ENCODE measurements around the gene WDR33. TPM values are rescaled to one million over a fixed set of nuclear protein-coding genes. Genes with fewer than 3 reads are reported as not detected.

Gene WDR33
- total and polyA plus RNA-seq, 2 donors (not counting 3 experiments of a cell fraction or from before 2014, with no cell fraction given) = 16.4 to 52.5 TPM

- no peak overlapping the region for H3K4me3 ChIP-seq (replicated peaks in 1 of 3; ENCODE audit: insufficient read depth in 1 of 3, low read depth in 1 of 3, low read length in 3 of 3)
- H3K4me2 ChIP-seq (ENCODE audit: insufficient read depth, low read length) = no peak overlapping the region
- H3K27ac ChIP-seq (ENCODE audit: insufficient read depth, low read depth, low read length) = no peak overlapping the region
- no TSS peak for BruUV-seq (replicated peaks)
- CTCF ChIA-PET = interaction anchor here (0.6 kb wide), 1 partner anchor 175 kb away, joined by 3 read pairs; no protein-coding TSS in a partner anchor
- no peaks in the 10 kb centered on the region for H4K20me1 ChIP-seq (replicated peaks; ENCODE audit: control insufficient read depth, extremely low read depth, insufficient read depth, low read length)
- dilution Hi-C loops (cut with MboI; ENCODE audit: extremely low pct_ligation_motif_present, low sequenced_read_pairs) (no loop called here), intact Hi-C loops (cut with micrococcal nuclease) (no loop called here)
- DNase-seq (ENCODE audit: low read depth, low spot score) (no peak), FAIRE-seq (no peak)
- H3K4me1 ChIP-seq (ENCODE audit: control insufficient read depth, extremely low read depth, insufficient read depth, low read length) = no peaks in the 10 kb centered on the region
- H3K79me2 ChIP-seq (ENCODE audit: control insufficient read depth, insufficient read depth, low read length) = no peaks in the 10 kb centered on the region
- TF ChIP-seq JUN (IDR thresholded peaks at IDR 0.05; ENCODE audit: borderline replicate concordance, insufficient read depth, insufficient read length, low read depth) (no peak), MYC (IDR thresholded peaks at IDR 0.05; ENCODE audit: low read depth, low read length) (no peak), POLR2A (IDR thresholded peaks at IDR 0.05; ENCODE audit: low read depth, low read length) (no peak), CTCF (IDR thresholded peaks at IDR 0.05; ENCODE audit: extremely low read depth in 1 of 2, insufficient read depth in 1 of 2, low read depth in 1 of 2, low read length in 2 of 2) (no peak), MAX (IDR thresholded peaks at IDR 0.05; ENCODE audit: insufficient read depth, insufficient read length) (no peak), EZH2 (IDR thresholded peaks at IDR 0.05; ENCODE audit: borderline replicate concordance, low read depth, low read length, severe bottlenecking) (no peak)
- H2AFZ ChIP-seq (ENCODE audit: low read depth, low read length) = no peak overlapping the region
- no peaks in the 10 kb centered on the region for H3K9me1 ChIP-seq (replicated peaks; ENCODE audit: control insufficient read depth, extremely low read depth, insufficient read depth, low read length)
- H3K27me3 ChIP-seq (ENCODE audit: control insufficient read depth in 2 of 2, insufficient read depth in 2 of 2, low read length in 2 of 2) = peaks cover 0 to 1% of the 10 kb centered on the region in 2 experiments
- no peaks in the 10 kb centered on the region for H3K36me3 ChIP-seq (ENCODE audit: control insufficient read depth in 2 of 2, extremely low read depth in 1 of 2, insufficient read depth in 2 of 2, low read length in 2 of 2)
- POLR2A ChIA-PET = no interaction called here
- no peak overlapping the region for H3K9ac ChIP-seq (replicated peaks; ENCODE audit: extremely low read depth, insufficient read depth, low read length)
- H3K9me3 ChIP-seq (replicated peaks; ENCODE audit: control insufficient read depth, insufficient read depth, low read length) = no peaks in the 10 kb centered on the region
Observed at GRCh38 chr2:127834951-127835350, 24.0 kb upstream of the WDR33 start.

- TF ChIP-seq CTCF (IDR thresholded peaks at IDR 0.05; ENCODE audit: extremely low read depth in 1 of 2, insufficient read depth in 1 of 2, low read depth in 1 of 2, low read length in 2 of 2) (no peak), MAX (IDR thresholded peaks at IDR 0.05; ENCODE audit: insufficient read depth, insufficient read length) (no peak), GATA2 (IDR thresholded peaks at IDR 0.05; ENCODE audit: insufficient read depth, insufficient read length, low read depth, low read length) (no peak), JUN (IDR thresholded peaks at IDR 0.05; ENCODE audit: borderline replicate concordance, insufficient read depth, insufficient read length, low read depth) (no peak), MYC (IDR thresholded peaks at IDR 0.05; ENCODE audit: low read depth, low read length) (no peak), POLR2AphosphoS5 (IDR thresholded peaks at IDR 0.05; ENCODE audit: insufficient read depth, low read depth, low read length) (no peak), EZH2 (IDR thresholded peaks at IDR 0.05; ENCODE audit: borderline replicate concordance, low read depth, low read length, severe bottlenecking) (no peak), POLR2A (IDR thresholded peaks at IDR 0.05; ENCODE audit: low read depth, low read length) (no peak), FOS (IDR thresholded peaks at IDR 0.05; ENCODE audit: borderline replicate concordance, insufficient read depth, low read length) (no peak)
- intact Hi-C loops (cut with micrococcal nuclease) (no loop called here), dilution Hi-C loops (cut with MboI; ENCODE audit: extremely low pct_ligation_motif_present, low sequenced_read_pairs) (no loop called here)
- Histone ChIP-seq H3K36me3 (ENCODE audit: control insufficient read depth in 2 of 2, extremely low read depth in 1 of 2, insufficient read depth in 2 of 2, low read length in 2 of 2) (no peaks in the 10 kb centered on the region), H3K79me2 (ENCODE audit: control insufficient read depth, insufficient read depth, low read length) (no peaks in the 10 kb centered on the region), H3K9me1 (replicated peaks; ENCODE audit: control insufficient read depth, extremely low read depth, insufficient read depth, low read length) (no peaks in the 10 kb centered on the region), H3K4me2 (ENCODE audit: insufficient read depth, low read length) (no peak overlapping the region), H2AFZ (ENCODE audit: low read depth, low read length) (no peak overlapping the region), H4K20me1 (replicated peaks; ENCODE audit: control insufficient read depth, extremely low read depth, insufficient read depth, low read length) (no peaks in the 10 kb centered on the region), H3K9ac (replicated peaks; ENCODE audit: extremely low read depth, insufficient read depth, low read length) (no peak overlapping the region), H3K27me3 (ENCODE audit: control insufficient read depth in 2 of 2, insufficient read depth in 2 of 2, low read length in 2 of 2) (peaks cover 0 to 1% of the 10 kb centered on the region in 2 experiments), H3K4me3 (replicated peaks in 1 of 3; ENCODE audit: insufficient read depth in 1 of 3, low read depth in 1 of 3, low read length in 3 of 3) (no peak overlapping the region), H3K9me3 (replicated peaks; ENCODE audit: control insufficient read depth, insufficient read depth, low read length) (no peaks in the 10 kb centered on the region), H3K27ac (ENCODE audit: insufficient read depth, low read depth, low read length) (no peak overlapping the region), H3K4me1 (ENCODE audit: control insufficient read depth, extremely low read depth, insufficient read depth, low read length) (no peaks in the 10 kb centered on the region)
- POLR2A ChIA-PET = no interaction called here
- no peak for FAIRE-seq
- CTCF ChIA-PET = no interaction called here
- DNase-seq (ENCODE audit: low read depth, low spot score) = no peak
- BruUV-seq (replicated peaks) = no TSS peak
Observed at GRCh38 chr2:127829845-127830246, 18.9 kb upstream of the WDR33 start.

Data from endothelial cell of umbilical vein (primary cell).